Left ventricle myocardium inferior (tissue), 1 donor: ENCODE measurements around the gene SLIT3. TPM values are rescaled to one million over a fixed set of nuclear protein-coding genes. Genes with fewer than 3 reads are reported as not detected.

Source experiments
- DNase-seq: peaks from one replicate; pipeline ENCODE4 v3.0.0-alpha.2; 2020
- H3K27ac ChIP-seq: fragments of 200-600 bp; replicated peaks from 2 replicates; pipeline ENCODE4 v1.8.0; 2021
- H3K27me3 ChIP-seq: fragments of 200-600 bp; 2 replicates; pipeline ENCODE4 v1.8.0; 2021; ENCODE audit warnings: low read depth
- H3K36me3 ChIP-seq: fragments of 200-600 bp; 2 replicates; pipeline ENCODE4 v1.8.0; 2021
- H3K4me1 ChIP-seq: fragments of 200-600 bp; 2 replicates; pipeline ENCODE4 v1.8.0; 2021
- H3K4me3 ChIP-seq: fragments of 200-600 bp; 2 replicates; pipeline ENCODE4 v1.8.0; 2021; ENCODE audit warnings: mild to moderate bottlenecking, moderate library complexity
- H3K9me3 ChIP-seq: fragments of 200-600 bp; replicated peaks from 2 replicates; pipeline ENCODE4 v1.8.0; 2021
- CTCF ChIP-seq: fragments of 200-600 bp; IDR thresholded peaks from 2 replicates; pipeline ENCODE4 v1.8.0; 2021; ENCODE audit warnings: antibody characterized with exemption, mild to moderate bottlenecking, borderline replicate concordance
- intact Hi-C: fragments of 100-400 bp; cut with micrococcal nuclease; formaldehyde crosslinking; loops from one replicate; pipeline ENCODE4 v1.11.0; 2022
- total RNA-seq: library from RNA; stranded (reverse); fragmentation: NEBNext Ultra II Directional; extraction: Animal tissue kit (Norgen Biotek cat#: 25700); gene quantifications from one replicate; pipeline ENCODE4 v1.2.1, GENCODE V29; 2021
- donor health status: DM: no; HTN: yes; CAD: no; lungs with severe emphysema.

Gene SLIT3
- total RNA-seq, 1 donor from 2014 or later: 22.7 TPM

- Histone ChIP-seq H3K4me3 (no peak overlapping the region), H3K4me1 (peaks cover 7% of the 10 kb centered on the region), H3K36me3 (no peaks in the 10 kb centered on the region), H3K27ac (no peak overlapping the region), H3K27me3 (peaks cover 11% of the 10 kb centered on the region), H3K9me3 (no peaks in the 10 kb centered on the region)
- no peak for DNase-seq
- intact Hi-C loops: no loop called here
- no peak for TF ChIP-seq CTCF
Observed at GRCh38 chr5:168778536-168778935, 522.4 kb downstream of the SLIT3 start.

GRCh38 chr5:168777651-168778050 lies 523.3 kb downstream of the SLIT3 start:
- H3K4me1 ChIP-seq: peaks cover 7% of the 10 kb centered on the region
- intact Hi-C loops: no loop called here
- no peak overlapping the region for H3K4me3 ChIP-seq
- no peak overlapping the region for H3K27ac ChIP-seq
- H3K36me3 ChIP-seq: no peaks in the 10 kb centered on the region
- no peak for DNase-seq
- no peaks in the 10 kb centered on the region for H3K9me3 ChIP-seq
- TF ChIP-seq CTCF: no peak
- peaks cover 11% of the 10 kb centered on the region for H3K27me3 ChIP-seq

- TF ChIP-seq CTCF: no peak
- intact Hi-C loops: no loop called here
- Histone ChIP-seq H3K4me1 (peaks cover 7% of the 10 kb centered on the region), H3K27me3 (peaks cover 16% of the 10 kb centered on the region), H3K4me3 (no peak overlapping the region), H3K36me3 (no peaks in the 10 kb centered on the region), H3K9me3 (no peaks in the 10 kb centered on the region), H3K27ac (no peak overlapping the region)
- no peak for DNase-seq
Observed at GRCh38 chr5:168776070-168776469, 524.9 kb downstream of the SLIT3 start.

GRCh38 chr5:168773226-168773625 lies 527.7 kb downstream of the SLIT3 start:
- peaks cover 11% of the 10 kb centered on the region for H3K27me3 ChIP-seq
- H3K4me3 ChIP-seq: no peak overlapping the region
- peaks cover 3% of the 10 kb centered on the region for H3K9me3 ChIP-seq
- no peak for TF ChIP-seq CTCF
- no peak for DNase-seq
- intact Hi-C loops: no loop called here
- H3K36me3 ChIP-seq: no peaks in the 10 kb centered on the region
- H3K27ac ChIP-seq: no peak overlapping the region
- no peaks in the 10 kb centered on the region for H3K4me1 ChIP-seq

- Histone ChIP-seq H3K27ac (no peak overlapping the region), H3K27me3 (peaks cover 11% of the 10 kb centered on the region), H3K4me3 (no peak overlapping the region), H3K9me3 (peaks cover 6% of the 10 kb centered on the region), H3K4me1 (no peaks in the 10 kb centered on the region), H3K36me3 (no peaks in the 10 kb centered on the region)
- intact Hi-C loops: no loop called here
- TF ChIP-seq CTCF: no peak
- no peak for DNase-seq
Observed at GRCh38 chr5:168772316-168772961, 528.5 kb downstream of the SLIT3 start.
